D721Med (cell line): ENCODE data around the gene KCTD14.
"Not testable (repeated sequence)": the region's sequence is repeated elsewhere in the genome, so short reads cannot be mapped to it uniquely, and the experiment has no call there.

ENCODE experiments used
- DNase-seq: peaks from one replicate; pipeline ENCODE4 v3.0.0; 2011; ENCODE audit warnings: low spot score; ENCODE audit not compliant: insufficient read length
- FAIRE-seq: peaks from 2 replicates; lab custom pipeline; 2011; peaks lifted over from hg19 to GRCh38; lab: Jason Lieb, UNC
- TF ChIP-seq, protein P1 (sequence below): IDR thresholded peaks from 2 replicates; pipeline ENCODE4 v1.5.1; 2012; ENCODE audit warnings: mild to moderate bottlenecking, control low read depth; ENCODE audit not compliant: insufficient read depth; ENCODE audit errors: missing control alignments

KCTD14 gene

GRCh38 chr11:78045851-78046485 is 22.9 kb upstream of the KCTD14 start:
- DNase-seq (peak; percentile 78), FAIRE-seq (no peak)
- TF ChIP-seq, protein P1, sequence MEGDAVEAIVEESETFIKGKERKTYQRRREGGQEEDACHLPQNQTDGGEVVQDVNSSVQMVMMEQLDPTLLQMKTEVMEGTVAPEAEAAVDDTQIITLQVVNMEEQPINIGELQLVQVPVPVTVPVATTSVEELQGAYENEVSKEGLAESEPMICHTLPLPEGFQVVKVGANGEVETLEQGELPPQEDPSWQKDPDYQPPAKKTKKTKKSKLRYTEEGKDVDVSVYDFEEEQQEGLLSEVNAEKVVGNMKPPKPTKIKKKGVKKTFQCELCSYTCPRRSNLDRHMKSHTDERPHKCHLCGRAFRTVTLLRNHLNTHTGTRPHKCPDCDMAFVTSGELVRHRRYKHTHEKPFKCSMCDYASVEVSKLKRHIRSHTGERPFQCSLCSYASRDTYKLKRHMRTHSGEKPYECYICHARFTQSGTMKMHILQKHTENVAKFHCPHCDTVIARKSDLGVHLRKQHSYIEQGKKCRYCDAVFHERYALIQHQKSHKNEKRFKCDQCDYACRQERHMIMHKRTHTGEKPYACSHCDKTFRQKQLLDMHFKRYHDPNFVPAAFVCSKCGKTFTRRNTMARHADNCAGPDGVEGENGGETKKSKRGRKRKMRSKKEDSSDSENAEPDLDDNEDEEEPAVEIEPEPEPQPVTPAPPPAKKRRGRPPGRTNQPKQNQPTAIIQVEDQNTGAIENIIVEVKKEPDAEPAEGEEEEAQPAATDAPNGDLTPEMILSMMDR = peak; percentile 86

DNA sequence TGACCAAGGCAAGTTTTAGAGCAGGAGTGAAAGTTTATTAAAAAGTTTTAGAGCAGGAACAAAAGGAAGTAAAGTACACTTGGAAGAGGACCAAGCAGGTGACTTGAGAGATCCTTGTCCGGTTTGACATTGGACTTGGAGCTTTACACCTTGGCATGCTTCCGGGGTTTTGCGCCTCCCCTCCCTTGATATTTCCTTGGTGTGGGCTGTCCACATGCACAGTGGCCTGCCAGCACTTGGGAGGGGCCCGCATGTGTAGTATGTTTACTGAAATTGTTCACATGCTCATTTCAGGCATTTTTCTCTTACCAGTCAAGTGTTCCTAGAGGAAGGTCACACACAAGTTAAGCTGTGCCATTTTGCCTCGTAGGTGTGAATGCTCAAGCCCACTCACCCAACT is 21.6 kb upstream of the KCTD14 start:
- FAIRE-seq (no peak), DNase-seq (no peak)
- TF ChIP-seq, protein P1 = no peak

- FAIRE-seq = no peak
Measured at GRCh38 chr11:78041843-78042440, 18.9 kb upstream of the KCTD14 start.

DNA sequence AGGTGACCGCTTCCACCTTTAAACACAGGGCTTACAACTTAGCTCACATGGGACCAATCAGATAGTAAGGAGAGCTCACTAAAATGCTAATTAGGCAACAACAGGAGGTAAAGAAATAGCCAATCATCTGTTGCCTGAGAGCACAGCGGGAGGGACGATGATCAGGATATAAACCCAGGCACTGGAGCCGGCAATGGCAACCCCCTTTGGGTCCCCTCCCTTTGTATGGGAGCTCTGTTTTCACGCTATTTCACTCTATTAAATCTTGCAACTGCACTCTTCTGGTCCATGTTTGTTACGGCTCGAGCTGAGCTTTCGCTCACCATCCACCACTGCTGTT is 18.3 kb upstream of the KCTD14 start:
- not testable (repeated sequence) for DNase-seq, FAIRE-seq

More at GRCh38 chr11:78041843-78042440, 18.9 kb upstream of the KCTD14 start:
- DNase-seq = no peak
- TF ChIP-seq, protein P1 = no peak

GRCh38 chr11:78040691-78041379 is 17.8 kb upstream of the KCTD14 start:
- DNase-seq (no peak), FAIRE-seq (no peak)
- TF ChIP-seq, protein P1 = no peak

- TF ChIP-seq, protein P1 = no peak
Measured at GRCh38 chr11:78039919-78040671, 17.0 kb upstream of the KCTD14 start.

DNA sequence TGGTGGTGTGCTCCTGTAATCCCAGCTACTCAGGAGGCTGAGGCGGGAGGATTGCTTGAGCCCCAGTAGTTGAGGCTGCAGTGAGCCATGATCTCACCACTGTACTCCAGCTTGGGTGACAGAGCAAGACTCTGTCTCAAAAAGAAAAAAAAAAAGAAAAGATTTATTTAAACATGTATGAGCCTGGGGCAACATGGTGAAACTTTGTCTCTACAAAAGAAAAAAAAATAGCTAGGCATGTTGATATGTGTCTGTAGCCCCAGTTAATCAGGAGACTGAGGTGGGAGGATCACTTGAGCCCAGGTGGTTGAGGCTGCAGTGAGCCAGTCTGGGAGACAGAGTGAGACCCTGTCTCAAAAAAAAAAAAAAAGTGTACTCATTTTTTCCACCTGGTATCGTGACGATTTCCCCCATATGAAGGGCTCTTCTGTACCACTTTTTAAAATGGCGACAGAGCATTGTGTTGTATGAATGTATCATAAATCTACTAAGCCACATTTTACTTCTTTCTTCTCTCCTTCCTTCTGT is 16.4 kb upstream of the KCTD14 start:
- TF ChIP-seq, protein P1 = no peak
- FAIRE-seq = no peak
- DNase-seq = no peak

More at GRCh38 chr11:78039919-78040671, 17.0 kb upstream of the KCTD14 start:
- no peak for FAIRE-seq
- DNase-seq = no peak
